Gastroesophageal sphincter (tissue), 3 donors: ENCODE measurements around the gene STRN4.

Source experiments
- POLR2A ChIP-seq, 2 donors: fragments of 450-650 bp; IDR thresholded peaks; one replicate each; pipeline ENCODE4 v1.6.1; 2017; ENCODE audit warnings: antibody characterized with exemption in 2 of 2, mild to moderate bottlenecking in 2 of 2, moderate library complexity in 1 of 2
- TF ChIP-seq, protein P1 (sequence below), 4 experiments: fragments of 200-600 bp in 2 of 4; fragments of 450-650 bp in 2 of 4; sonication (generic) in 1 of 4; IDR thresholded peaks; one replicate each; pipeline ENCODE4 v1.5.1; 2017 to 2019; ENCODE audit warnings: antibody characterized with exemption in 4 of 4, mild to moderate bottlenecking in 2 of 4, moderate library complexity in 2 of 4

DNA sequence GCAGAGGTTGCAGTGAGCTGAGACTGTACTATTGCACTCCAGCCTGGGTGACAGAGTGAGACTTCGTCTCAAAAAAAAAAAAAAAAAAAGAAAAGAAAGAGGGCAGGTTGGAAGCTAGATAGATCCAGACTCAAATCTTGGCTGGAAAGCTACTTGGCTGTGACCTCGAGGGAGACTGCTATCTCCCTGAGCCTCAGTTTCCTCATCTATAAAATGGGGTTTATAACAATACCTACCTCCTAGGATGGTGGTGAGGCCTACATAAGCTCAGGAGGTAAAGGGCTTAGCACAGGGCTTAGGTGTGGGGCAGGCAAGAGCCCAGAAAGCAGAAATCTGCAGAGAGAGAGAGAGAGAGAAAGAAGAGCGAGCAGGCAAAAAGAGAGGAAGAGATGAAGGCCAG is 61.1 kb downstream of the STRN4 start:
- TF ChIP-seq, protein P1, sequence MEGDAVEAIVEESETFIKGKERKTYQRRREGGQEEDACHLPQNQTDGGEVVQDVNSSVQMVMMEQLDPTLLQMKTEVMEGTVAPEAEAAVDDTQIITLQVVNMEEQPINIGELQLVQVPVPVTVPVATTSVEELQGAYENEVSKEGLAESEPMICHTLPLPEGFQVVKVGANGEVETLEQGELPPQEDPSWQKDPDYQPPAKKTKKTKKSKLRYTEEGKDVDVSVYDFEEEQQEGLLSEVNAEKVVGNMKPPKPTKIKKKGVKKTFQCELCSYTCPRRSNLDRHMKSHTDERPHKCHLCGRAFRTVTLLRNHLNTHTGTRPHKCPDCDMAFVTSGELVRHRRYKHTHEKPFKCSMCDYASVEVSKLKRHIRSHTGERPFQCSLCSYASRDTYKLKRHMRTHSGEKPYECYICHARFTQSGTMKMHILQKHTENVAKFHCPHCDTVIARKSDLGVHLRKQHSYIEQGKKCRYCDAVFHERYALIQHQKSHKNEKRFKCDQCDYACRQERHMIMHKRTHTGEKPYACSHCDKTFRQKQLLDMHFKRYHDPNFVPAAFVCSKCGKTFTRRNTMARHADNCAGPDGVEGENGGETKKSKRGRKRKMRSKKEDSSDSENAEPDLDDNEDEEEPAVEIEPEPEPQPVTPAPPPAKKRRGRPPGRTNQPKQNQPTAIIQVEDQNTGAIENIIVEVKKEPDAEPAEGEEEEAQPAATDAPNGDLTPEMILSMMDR (IDR thresholded peaks at IDR 0.05) = no peak
- no peak for TF ChIP-seq POLR2A (IDR thresholded peaks at IDR 0.05)
